ENCODE results near the gene MPG.
A peak's percentile ranks its signal among the peaks of the same experiment; 100 is the strongest.

The MPG gene

GRCh38 chr16:66309-67182 lies 11.5 kb upstream of the MPG start:
- no peak for DNase-seq

GRCh38 chr16:67183-67791 lies 10.7 kb upstream of the MPG start:
- no peak for DNase-seq

GRCh38 chr16:67884-68789 lies 9.9 kb upstream of the MPG start:
- DNase-seq = no peak

DNA sequence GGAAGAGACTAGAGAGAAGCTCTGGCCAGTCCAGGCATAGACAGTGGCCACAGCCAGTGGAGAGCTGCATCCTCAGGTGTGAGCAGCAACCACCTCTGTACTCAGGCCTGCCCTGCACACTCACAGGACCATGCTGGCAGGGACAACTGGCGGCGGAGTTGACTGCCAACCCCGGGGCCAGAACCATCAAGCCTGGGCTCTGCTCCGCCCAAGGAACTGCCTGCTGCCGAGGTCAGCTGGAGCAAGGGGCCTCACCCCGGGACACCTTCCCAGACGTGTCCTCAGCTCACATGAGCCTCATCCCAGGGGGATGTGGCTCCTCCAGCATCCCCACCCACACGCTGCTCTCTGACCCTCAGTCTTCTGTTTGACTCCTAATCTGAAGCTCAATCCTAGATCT lies 8.8 kb upstream of the MPG start:
- DNase-seq = no peak

GRCh38 chr16:71210-71539 lies 6.8 kb upstream of the MPG start:
- no peak for DNase-seq

DNA sequence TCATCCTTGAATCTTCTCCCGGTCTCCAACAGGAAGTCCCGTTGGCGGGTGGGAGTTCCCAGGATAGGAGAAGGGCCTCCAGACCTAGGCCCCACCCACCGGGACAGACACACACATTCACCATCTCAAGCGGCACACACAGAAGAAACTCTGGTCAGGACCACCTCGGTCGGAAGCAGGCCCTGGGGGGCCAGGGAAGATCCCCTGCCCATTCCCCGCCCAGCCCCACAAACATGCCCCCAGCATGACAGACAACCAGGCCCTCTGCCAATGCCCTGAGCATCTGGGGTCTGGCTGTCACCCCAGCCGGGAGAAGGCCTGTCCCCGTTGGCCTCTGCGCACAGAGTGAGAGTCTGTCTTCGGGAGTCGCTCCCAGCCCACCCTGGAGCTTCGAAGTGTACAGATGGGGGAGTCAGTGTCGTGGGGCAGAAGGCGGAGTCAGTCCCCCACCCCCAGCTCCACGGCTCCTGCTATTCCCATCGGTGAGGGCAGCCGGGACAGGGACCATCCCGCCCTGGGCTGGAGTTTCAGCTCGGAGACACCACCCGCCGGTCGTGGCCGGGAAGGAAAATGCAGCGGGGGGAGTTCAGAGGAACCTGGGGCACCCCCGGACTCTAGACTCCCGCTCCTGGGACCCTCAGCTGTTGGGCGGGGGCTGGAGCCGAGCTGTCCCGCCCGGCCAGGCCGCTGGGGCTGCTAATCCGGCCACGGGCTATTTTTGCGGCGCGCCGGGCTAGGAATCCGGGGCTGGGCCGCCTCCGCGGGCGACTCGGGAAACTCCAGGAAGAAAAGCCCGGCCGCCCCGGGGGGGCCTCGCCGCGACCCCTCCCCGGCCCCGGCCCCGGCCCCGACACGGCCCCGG lies 6.3 kb upstream of the MPG start:
- no peak for DNase-seq

- DNase-seq = peak; percentile 19
These were observed 5.2 kb upstream of the MPG start, which contains the start of gene RHBDF1 for GRCh38 chr16:72561-73548. Gene RHBDF1 (minus strand): TSS chr16:72631. CDS start chr16:65015, 7,616 bp downstream.

GRCh38 chr16:74051-74746 lies 3.8 kb upstream of the MPG start:
- no peak for DNase-seq

- DNase-seq = no peak
These were observed 3.2 kb upstream of the MPG start for GRCh38 chr16:74747-75334.

- DNase-seq = peak; percentile 25
These were observed 2.2 kb upstream of the MPG start for GRCh38 chr16:75580-76501.

DNA sequence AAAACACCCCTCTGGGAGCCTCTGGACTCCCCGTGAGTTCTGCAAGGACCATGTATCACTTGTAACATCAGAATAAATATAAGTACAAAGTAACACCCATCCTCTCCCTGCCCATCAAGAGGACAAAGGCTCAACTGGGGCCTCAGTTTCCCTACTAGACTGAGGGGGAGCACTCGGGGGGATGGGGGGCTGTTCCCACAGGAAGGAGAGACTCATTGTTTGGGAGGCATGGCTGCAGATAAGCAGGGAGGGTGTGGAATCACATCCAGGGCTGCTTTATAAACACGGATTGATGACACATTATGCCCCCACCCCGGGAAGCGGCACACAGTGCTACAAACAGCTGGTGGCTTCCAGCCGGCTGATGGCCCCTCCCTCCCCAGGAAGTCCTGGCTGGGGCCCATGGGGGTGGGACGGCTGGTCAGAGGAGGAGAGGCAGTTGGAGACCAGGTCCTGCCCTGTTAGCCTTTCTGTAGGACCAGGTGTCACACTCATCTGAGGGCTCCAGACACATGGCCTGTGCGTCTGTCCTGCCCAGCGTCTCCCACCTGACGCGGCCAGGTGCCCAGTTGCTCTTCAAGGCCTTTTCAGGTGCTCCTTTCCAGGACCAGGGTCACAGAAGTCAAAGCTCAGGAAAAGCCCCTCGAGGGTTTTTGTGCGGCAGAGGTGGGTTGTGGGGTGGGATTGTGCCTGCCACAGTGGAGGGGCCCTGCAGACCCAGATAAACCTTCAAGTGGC lies 1.3 kb upstream of the MPG start:
- peak; percentile 36 for DNase-seq

DNA sequence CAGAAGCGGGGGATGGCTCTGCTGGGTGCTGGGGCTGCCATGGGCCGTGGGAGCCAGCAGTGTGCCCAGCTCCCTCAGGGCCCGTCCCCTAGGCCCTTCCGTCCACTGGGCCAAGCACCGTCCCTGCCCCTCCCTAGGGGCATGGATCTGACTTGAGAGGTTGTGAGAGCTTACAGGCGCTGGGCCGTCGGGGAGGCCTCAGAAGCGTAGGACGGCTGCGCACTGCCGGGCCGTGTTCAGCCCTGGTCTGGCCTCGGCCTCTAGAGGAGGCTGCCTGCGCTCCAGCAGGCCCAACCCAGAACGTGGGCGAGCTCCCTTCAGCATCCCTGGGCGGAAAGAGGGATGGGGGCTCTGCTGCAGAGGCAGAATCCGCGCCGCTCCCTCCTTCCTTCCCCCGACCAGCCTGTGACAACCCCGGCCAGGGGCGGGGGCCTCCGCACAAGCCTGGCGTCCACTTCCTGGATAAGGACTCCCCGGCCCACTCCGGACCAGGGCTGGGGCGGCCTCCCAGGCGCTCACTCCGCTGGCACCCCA lies 685 bp upstream of the MPG start:
- DNase-seq = peak; percentile 45

DNA sequence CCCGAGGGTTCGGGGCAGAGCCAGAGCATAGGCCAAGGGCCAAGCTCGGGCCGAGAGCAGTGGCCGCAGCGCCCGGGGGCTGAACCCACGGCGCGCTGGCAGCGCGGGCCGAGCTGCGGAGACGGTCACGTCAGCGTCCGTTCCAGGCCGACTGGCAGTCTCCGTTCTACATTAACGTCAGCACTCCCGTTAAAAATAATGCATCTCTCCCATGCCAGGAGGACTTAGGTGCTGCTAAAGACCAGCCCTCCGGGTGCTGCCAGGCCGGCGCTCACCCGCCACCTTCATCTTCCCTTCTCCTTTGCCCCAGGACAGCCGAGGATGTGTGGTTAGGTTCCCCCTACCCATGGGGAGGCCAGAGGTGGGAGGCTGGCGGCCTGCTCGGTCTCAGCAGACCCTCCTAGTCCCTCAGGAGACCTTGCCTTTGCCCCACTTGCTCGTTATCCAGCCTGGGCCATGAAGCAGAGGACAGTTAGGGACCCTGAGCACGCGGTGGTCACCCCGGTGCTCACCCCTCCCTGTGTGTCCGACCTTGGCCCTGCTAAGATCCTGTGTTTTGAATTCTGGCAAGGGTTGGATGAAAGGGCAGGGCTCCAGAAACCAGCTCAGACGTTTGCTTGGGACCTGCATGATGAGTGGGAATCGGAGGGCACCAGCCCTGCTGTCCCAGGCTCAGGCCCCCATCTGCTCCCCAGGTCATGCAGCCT lies 572 bp downstream of the MPG start:
- peak; percentile 30 for DNase-seq

GRCh38 chr16:79151-80054 lies 1.4 kb downstream of the MPG start:
- DNase-seq = no peak

GRCh38 chr16:83060-83603 lies 5.1 kb downstream of the MPG start:
- no peak for DNase-seq

Data from activated CD4-positive, alpha-beta T cell treated with anti-CD3 and anti-CD28 coated beads, Interleukin-10, Interleukin-2, amounts not matched to agents 100 ng/mL and 50 ng/mL, durations not matched to agents 16 hours and 8 hours (primary cell).